H1 (cell line): ENCODE data around the gene PCDH9. TPM values are rescaled to one million over a fixed set of nuclear protein-coding genes. Genes with fewer than 3 reads are reported as not detected.

Experiments
- HDAC6 ChIP-seq: IDR thresholded peaks from one replicate; pipeline ENCODE4 v1.7.1; 2012; ENCODE audit warnings: low read depth, mild to moderate bottlenecking, inconsistent platforms, low read length, moderate library complexity
- SIN3A ChIP-seq, 2 experiments: IDR thresholded peaks in 1 of 2; conservative IDR thresholded peaks in 1 of 2; 2 replicates each; pipeline ENCODE4 v1.6.1; 2011 to 2012; ENCODE audit warnings: low read length in 2 of 2, improper control_type of control experiment in 1 of 2, low read depth in 1 of 2, mild to moderate bottlenecking in 1 of 2
- USF2 ChIP-seq: IDR thresholded peaks from 2 replicates; pipeline ENCODE4 v1.6.1; 2011; ENCODE audit warnings: low read length, improper control_type of control experiment
- polyA plus RNA-seq, 7 experiments: library from polyadenylated mRNA; depleted of rRNA in 3 of 7; stranded (reverse) in 5 of 7; unstranded in 2 of 7; fragments of >200 nt in 5 of 7; fragments of 200-250 nt in 2 of 7; gene quantifications; 1 replicate in 5 of 7; 2 replicates in 1 of 7; 4 replicates in 1 of 7; pipeline versions ENCODE4 v1.2.1 to v1.2.3, GENCODE V29; 2011 to 2013; ENCODE audit warnings: missing spikeins in 2 of 7, mixed read lengths in 2 of 7
- total RNA-seq: library from RNA; stranded (reverse); fragmentation: NEBNext Ultra II Directional; extraction: Animal tissue kit (Norgen Biotek cat#: 25700); gene quantifications from 2 replicates; pipeline ENCODE4 v1.2.1, GENCODE V29; 2021

The PCDH9 gene
- total and polyA plus RNA-seq, 2 of the 8 experiments (the other 6 are each of a cell fraction or from before 2014, with no cell fraction given) = 0.12 to 0.60 TPM

GRCh38 chr13:66969291-66969690 is 260.8 kb downstream of the PCDH9 start (continued):
- TF ChIP-seq HDAC6 = no peak
- TF ChIP-seq SIN3A (conservative IDR thresholded peaks at IDR 0.05 in 1 of 2, IDR thresholded peaks at IDR 0.05 in 1 of 2; ENCODE audit: low read depth in 1 of 2, low read length in 2 of 2) = no peak
- TF ChIP-seq USF2 = no peak
